Stomach (tissue), 9 donors: ENCODE data around the gene RPL6. TPM values are rescaled to one million over a fixed set of nuclear protein-coding genes. Genes with fewer than 3 reads are reported as not detected.
"Not testable (repeated sequence)": the region's sequence is repeated elsewhere in the genome, so short reads cannot be mapped to it uniquely, and the experiment has no call there.

Experiments
- DNase-seq, 2 donors: peaks; one replicate each; pipeline versions ENCODE4 v3.0.0 to v3.0.0-alpha.2; 2013 to 2019
- H3K27ac ChIP-seq, 5 donors: fragments of 200-600 bp in 4 of 5; sonication (generic) in 4 of 5; one replicate each; pipeline ENCODE4 v1.5.1; 2013 to 2019; ENCODE audit warnings: mild to moderate bottlenecking in 1 of 5, moderate library complexity in 1 of 5
- H3K27me3 ChIP-seq, 3 donors: fragments of 200-600 bp; sonication (generic); one replicate each; pipeline ENCODE4 v1.5.1; 2017 to 2019; ENCODE audit warnings: mixed run types in 1 of 3
- H3K36me3 ChIP-seq, 4 donors: fragments of 200-600 bp; sonication (generic); 1 replicate in 3 of 4; 2 replicates in 1 of 4; pipeline ENCODE4 v1.5.1; 2016 to 2019
- H3K4me1 ChIP-seq, 4 donors: fragments of 200-600 bp; sonication (generic); one replicate each; pipeline ENCODE4 v1.5.1; 2016 to 2019
- H3K4me3 ChIP-seq, 4 donors: fragments of 200-600 bp; sonication (generic) in 3 of 4; one replicate each; pipeline ENCODE4 v1.5.1; 2016 to 2019; ENCODE audit warnings: mild to moderate bottlenecking in 1 of 4
- H3K9me3 ChIP-seq, 4 donors: fragments of 200-600 bp; sonication (generic); one replicate each; pipeline ENCODE4 v1.5.1; 2016 to 2019
- CTCF ChIP-seq, 7 experiments: fragments of 450-650 bp in 4 of 7; fragments of 200-600 bp in 3 of 7; sonication (generic) in 3 of 7; IDR thresholded peaks; one replicate each; pipeline ENCODE4 v1.5.1; 2016 to 2019; ENCODE audit warnings: antibody characterized with exemption in 7 of 7, control low read depth in 2 of 7, mild to moderate bottlenecking in 1 of 7
- EP300 ChIP-seq: sonication (generic); formaldehyde crosslinking; IDR thresholded peaks from one replicate; pipeline ENCODE4 v1.6.1; 2017; ENCODE audit warnings: antibody characterized with exemption
- POLR2A ChIP-seq, 4 donors: fragments of 450-650 bp; IDR thresholded peaks; one replicate each; pipeline ENCODE4 v1.6.1; 2016; ENCODE audit warnings: antibody characterized with exemption in 4 of 4, control low read depth in 2 of 4, mild to moderate bottlenecking in 1 of 4, moderate library complexity in 1 of 4
- POLR2AphosphoS5 ChIP-seq, 3 donors: sonication (generic); formaldehyde crosslinking; IDR thresholded peaks; one replicate each; pipeline ENCODE4 v1.6.1; 2016; ENCODE audit warnings: antibody characterized with exemption in 3 of 3
- WGBS, 5 donors: extraction: QIAGEN DNeasy Blood & Tissue Kit in 3 of 5; methylation state at CpG; one replicate each; pipeline versions ENCODE4 v1.1.5 to v1.1.7; 2013 to 2018; 5-methylcytosine and 5-hydroxymethylcytosine counted together
- intact Hi-C: fragments of 100-400 bp; cut with DNase I; formaldehyde crosslinking; loops from one replicate; pipeline ENCODE4 v1.15.1; 2023; ENCODE audit warnings: low total_unique reads
- polyA plus RNA-seq, 3 donors: library from polyadenylated mRNA; stranded (reverse); fragments of 200-250 nt; gene quantifications; one replicate each; pipeline ENCODE4 v1.2.3, GENCODE V29; 2013
- total RNA-seq, 5 donors: library from RNA; depleted of rRNA; stranded (reverse); fragments of >200 nt; gene quantifications; one replicate each; pipeline versions ENCODE4 v1.1.0 to v1.2.3, GENCODE V29; 2014 to 2016
- donor health status: healthy with polysubstance abuse.
- donor health status: Bipolar disorder and iron deficiency.
- donor health status: healthy.

Gene RPL6
- total and polyA plus RNA-seq, 8 donors = 479 to 3,271 (median 1,070) TPM

GRCh38 chr12:112413855-112414625 is 4.6 kb upstream of the RPL6 start:
- intact Hi-C loops = no loop called here
- Histone ChIP-seq H3K4me1 (peaks cover 0 to 36% (median 19%) of the 10 kb centered on the region in 4 donors), H3K4me3 (peak overlapping the region in 1 of 4 donors; percentile 24), H3K9me3 (no peaks in the 10 kb centered on the region), H3K27ac (peak overlapping the region; percentile 9 to 64 (median 56)), H3K27me3 (no peaks in the 10 kb centered on the region), H3K36me3 (no peaks in the 10 kb centered on the region)
- TF ChIP-seq POLR2A (IDR thresholded peaks at IDR 0.05) (no peak), POLR2AphosphoS5 (IDR thresholded peaks at IDR 0.05) (peak in 1 of 3 donors; percentile 10)
- DNase-seq = no peak
- 15 to 31% (median 25%) methylated on average over 2 of the region's 2 CpGs for WGBS, 5 donors

- no peaks in the 10 kb centered on the region for H3K27me3 ChIP-seq
- H3K4me3 ChIP-seq = peak overlapping the region in 1 of 4 donors; percentile 66
- intact Hi-C loops = no loop called here
- H3K27ac ChIP-seq = peak overlapping the region in 3 of 5 donors; percentile 89 to 94 (median 92)
- no peaks in the 10 kb centered on the region for H3K9me3 ChIP-seq
- no peak for DNase-seq
- WGBS, 5 donors = 91 to 96% (median 93%) methylated on average over 14 of the region's 14 CpGs
- peaks cover 14 to 50% (median 30%) of the 10 kb centered on the region in 4 donors for H3K4me1 ChIP-seq
- TF ChIP-seq POLR2A (IDR thresholded peaks at IDR 0.05) (no peak), POLR2AphosphoS5 (IDR thresholded peaks at IDR 0.05) (no peak), CTCF (IDR thresholded peaks at IDR 0.05) (no peak), EP300 (no peak)
- peaks cover 31 to 34% (median 34%) of the 10 kb centered on the region in 4 donors for H3K36me3 ChIP-seq
Measured at GRCh38 chr12:112409906-112410244, 470 bp upstream of the RPL6 start.

GRCh38 chr12:112408621-112409020 is 784 bp downstream of the RPL6 start:
- peaks cover 12 to 37% (median 24%) of the 10 kb centered on the region in 4 donors for H3K4me1 ChIP-seq
- 8 to 14% (median 11%) methylated on average over 5 of the region's 5 CpGs for WGBS, 5 donors
- DNase-seq = no peak
- H3K36me3 ChIP-seq = peaks cover 39 to 47% (median 46%) of the 10 kb centered on the region in 4 donors
- TF ChIP-seq EP300 (no peak), POLR2A (IDR thresholded peaks at IDR 0.05) (no peak), CTCF (IDR thresholded peaks at IDR 0.05) (no peak), POLR2AphosphoS5 (IDR thresholded peaks at IDR 0.05) (no peak)
- peak overlapping the region; percentile 89 to 94 (median 90) for H3K27ac ChIP-seq
- H3K27me3 ChIP-seq = no peaks in the 10 kb centered on the region
- peak overlapping the region; percentile 66 to 87 (median 74) for H3K4me3 ChIP-seq
- intact Hi-C loops = no loop called here
- no peaks in the 10 kb centered on the region for H3K9me3 ChIP-seq

- peak overlapping the region in 2 of 4 donors; percentile 66 to 82 for H3K4me3 ChIP-seq
- peaks cover 39 to 50% (median 48%) of the 10 kb centered on the region in 4 donors for H3K36me3 ChIP-seq
- H3K4me1 ChIP-seq = peaks cover 12 to 32% (median 22%) of the 10 kb centered on the region in 4 donors
- H3K27me3 ChIP-seq, intact Hi-C loops, H3K9me3 ChIP-seq, DNase-seq: not testable (repeated sequence)
- WGBS, 5 donors = 66 to 72% (median 70%) methylated on average over 6 of the region's 6 CpGs
- H3K27ac ChIP-seq = peak overlapping the region in 1 of 5 donors; percentile 89
Measured at GRCh38 chr12:112407683-112408082, 1.7 kb downstream of the RPL6 start.

- WGBS, 5 donors = 72 to 78% (median 76%) methylated on average over 11 of the region's 11 CpGs
- Histone ChIP-seq H3K4me1 (peaks cover 12 to 30% (median 22%) of the 10 kb centered on the region in 4 donors), H3K27me3 (no peaks in the 10 kb centered on the region), H3K9me3 (no peaks in the 10 kb centered on the region), H3K36me3 (peaks cover 39 to 50% (median 48%) of the 10 kb centered on the region in 4 donors), H3K27ac (no peak overlapping the region), H3K4me3 (peak overlapping the region in 2 of 4 donors; percentile 66 to 82)
- TF ChIP-seq CTCF (IDR thresholded peaks at IDR 0.05) (no peak), POLR2AphosphoS5 (IDR thresholded peaks at IDR 0.05) (no peak), POLR2A (IDR thresholded peaks at IDR 0.05) (no peak), EP300 (no peak)
- intact Hi-C loops = no loop called here
- no peak for DNase-seq
Measured at GRCh38 chr12:112406519-112407488, 2.6 kb downstream of the RPL6 start.
